ENCODE measurements around the gene MAGI3.
"Not testable (repeated sequence)": the region's sequence is repeated elsewhere in the genome, so short reads cannot be mapped to it uniquely, and the experiment has no call there.

MAGI3 gene

DNA sequence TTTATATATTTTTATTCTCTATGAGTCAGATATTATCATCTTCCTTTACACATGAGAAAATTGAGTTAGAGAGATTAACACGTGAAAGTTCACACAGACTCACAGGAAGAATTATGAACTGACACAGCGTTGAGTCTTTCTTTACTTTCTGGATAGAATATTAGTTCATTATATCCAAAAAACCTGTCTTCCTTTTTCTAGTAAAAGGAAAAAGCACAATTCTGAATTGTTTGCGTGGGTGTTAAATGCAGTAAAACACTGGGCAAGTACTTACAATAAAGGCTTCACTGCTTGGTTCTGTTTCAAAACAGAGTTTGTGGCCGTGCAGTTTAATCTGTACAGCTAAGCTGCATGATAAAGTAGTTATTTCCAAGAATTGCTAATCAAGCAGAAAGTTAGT, 10.8 kb downstream of the MAGI3 start:
- no peak for DNase-seq

DNA sequence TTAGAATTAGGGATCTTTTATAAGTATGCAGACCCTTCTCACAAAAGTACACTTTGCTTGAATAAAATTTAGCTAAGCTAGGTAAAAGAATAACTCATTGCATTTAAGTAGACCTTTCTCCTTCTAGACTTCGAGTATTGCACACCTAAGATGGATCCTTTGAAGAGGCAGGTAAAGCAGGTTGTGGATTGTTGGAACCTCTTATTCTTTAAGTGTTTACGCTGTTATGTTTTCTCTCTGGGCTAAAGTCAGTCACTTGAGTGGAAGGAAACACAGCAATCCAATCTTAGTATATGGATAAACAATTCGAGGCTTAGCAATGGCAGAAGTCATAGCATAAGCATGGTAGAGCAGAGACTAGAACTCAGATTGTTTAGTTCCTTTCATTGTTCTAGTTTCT, 11.4 kb downstream of the MAGI3 start:
- DNase-seq, result no peak

DNA sequence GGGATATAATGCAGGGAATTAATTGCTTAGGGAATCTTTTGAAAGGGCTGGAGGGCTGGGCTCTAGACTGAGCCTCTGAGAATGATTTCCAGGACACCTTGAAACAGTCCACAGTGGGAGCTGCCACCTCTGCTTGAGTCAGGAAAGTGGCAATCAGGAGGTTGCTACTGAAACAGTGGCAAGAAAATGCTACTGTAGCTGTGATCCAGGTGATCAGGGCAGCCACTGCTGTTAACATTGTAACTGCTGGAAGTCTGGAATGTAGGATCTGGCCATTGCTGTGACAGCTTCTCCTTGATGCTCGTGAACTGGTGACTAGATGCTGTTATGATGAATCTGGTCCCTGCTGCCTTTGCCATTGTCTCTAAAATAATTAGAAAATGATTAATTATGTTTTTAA, 12.8 kb downstream of the MAGI3 start:
- no peak for DNase-seq

DNA sequence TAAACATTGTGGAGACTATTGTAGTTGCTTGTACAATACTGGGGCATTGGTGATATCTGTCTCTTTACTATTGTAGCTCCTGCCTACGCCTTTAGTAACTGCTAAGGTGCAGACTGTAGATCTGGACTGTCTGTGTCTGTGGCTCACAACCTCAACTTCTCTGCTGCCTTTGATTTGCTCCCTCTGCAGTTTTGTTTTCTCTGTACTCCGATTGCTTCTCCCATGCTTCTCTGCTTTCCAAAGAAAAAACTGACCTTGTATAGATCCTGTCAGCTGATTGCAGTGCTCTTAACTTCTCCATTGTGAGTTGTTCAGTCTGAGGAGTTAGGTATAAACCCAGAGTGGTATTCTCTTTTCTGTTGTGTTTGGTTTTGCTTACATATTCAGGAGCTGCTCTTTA, 15.3 kb downstream of the MAGI3 start:
- no peak for DNase-seq

DNA sequence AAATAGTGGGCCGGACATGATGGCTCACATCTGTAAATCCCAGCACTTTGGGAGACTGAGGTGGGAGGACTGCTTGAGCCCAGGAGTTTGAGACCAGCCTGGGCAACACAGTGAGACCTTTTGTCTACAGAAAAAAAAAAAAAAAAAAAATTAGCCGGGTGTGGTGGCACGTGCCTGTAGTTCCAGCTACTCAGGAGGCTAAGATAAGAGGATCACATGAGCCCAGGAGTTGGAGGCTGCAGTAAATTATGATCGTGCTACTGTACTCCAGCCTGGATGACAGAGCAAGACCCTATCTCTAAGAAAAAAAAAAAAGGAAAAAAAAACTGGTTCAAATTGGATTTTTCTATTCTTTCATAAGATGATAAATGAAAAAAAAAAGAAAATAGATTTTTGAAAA, 15.8 kb downstream of the MAGI3 start:
- DNase-seq, result not testable (repeated sequence)

DNA sequence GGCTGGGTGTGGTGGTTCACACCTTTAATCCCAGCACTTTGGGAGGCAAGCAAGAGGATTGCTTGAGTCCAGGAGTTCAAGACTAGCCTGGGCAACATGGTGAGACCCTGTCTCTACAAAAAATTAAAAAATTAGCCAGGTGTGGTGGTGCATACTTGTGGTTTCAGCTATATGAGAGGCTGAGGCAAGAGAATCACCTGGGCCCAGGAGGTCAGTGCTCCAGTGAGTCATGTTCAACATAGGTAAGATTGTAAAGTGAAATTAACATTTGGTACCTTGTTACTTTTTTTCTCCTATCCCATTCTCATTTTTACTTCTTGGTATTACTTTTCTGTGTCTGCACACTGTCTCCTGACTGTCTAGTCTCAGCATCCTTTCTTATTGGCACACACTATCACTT, 19.0 kb downstream of the MAGI3 start:
- no peak for DNase-seq

DNA sequence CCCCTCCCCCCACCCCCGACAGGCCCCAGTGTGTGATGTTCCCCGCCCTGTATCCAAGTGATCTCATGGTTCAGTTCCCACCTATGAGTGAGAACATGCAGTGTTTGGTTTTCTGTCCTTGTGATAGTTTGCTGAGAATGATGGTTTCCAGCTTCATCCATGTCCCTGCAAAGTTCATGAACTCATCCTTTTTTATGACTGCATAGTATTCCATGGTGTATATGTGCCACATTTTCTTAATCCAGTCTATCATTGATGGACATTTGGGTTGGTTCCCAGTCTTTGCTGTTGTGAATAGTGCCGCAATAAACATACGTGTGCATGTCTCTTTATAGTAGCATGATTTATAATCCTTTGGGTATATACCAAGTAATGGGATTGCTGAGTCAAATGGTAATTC, 21.7 kb downstream of the MAGI3 start:
- not testable (repeated sequence) for DNase-seq

DNA sequence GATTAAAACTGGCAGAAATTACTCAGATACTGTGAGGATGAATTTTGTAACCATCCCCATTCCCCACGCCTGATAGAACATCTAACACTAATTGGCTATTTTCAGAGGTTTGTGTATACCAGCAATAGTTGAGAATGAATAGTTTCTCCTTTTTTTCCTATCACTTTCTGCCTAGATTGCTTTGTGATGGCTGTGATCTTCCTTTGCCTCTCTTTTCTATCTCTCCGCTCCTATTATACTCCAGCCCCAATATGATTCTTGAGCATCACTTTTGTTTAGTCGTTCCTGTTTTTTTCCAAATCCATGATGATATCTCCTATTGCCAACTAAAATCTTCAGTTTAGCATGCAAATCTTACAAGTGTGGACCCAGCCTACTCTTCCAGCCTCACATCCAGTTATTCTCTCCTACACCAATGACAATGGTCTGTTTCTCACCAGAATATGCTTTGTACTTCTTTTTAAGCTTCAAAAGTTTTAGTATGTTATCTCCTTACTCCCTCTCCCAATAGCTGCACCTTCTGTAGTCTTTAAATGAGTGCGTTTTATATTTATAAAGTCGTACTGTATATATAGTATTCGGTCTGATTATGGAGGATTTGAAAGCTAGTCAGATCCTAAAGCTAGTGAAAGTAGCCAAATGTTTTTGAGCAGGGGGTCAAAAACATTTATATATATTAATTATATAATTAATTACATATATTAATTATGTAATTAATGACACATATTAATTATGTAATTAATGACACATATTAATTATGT, 25.2 kb downstream of the MAGI3 start:
- DNase-seq, result no peak

DNA sequence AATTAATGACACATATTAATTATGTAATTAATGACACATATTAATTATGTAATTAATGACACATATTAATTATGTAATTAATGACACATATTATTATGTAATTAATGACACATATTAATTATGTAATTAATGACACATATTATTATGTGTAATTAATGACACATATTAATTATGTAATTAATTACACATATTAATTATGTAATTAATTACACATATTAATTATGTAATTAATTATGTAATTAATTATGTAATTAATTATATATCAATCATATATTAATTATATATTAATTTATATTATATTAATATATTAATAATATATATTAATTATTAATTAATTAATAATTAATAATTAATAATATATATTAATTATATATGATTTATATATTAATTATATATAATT, 25.8 kb downstream of the MAGI3 start:
- DNase-seq, result not testable (repeated sequence)

DNA sequence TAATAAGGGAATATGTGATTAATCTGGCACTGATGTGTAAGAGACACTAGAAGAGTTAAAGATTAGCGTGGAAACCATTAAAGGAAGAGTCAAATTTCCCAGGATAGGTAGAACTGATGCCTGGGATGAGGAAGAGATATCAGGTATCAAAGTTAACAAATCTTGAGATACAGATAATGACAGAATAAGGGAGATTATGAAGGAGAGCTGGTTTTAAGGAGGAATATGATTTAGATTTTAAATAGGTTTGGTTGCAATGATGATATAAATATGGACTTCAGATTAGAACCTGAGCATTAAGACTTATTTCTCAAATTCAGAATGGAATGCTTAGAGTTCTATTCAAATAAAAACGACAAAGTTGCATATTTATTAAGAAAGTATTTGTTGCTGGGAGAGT, 26.2 kb downstream of the MAGI3 start:
- no peak for DNase-seq

DNA sequence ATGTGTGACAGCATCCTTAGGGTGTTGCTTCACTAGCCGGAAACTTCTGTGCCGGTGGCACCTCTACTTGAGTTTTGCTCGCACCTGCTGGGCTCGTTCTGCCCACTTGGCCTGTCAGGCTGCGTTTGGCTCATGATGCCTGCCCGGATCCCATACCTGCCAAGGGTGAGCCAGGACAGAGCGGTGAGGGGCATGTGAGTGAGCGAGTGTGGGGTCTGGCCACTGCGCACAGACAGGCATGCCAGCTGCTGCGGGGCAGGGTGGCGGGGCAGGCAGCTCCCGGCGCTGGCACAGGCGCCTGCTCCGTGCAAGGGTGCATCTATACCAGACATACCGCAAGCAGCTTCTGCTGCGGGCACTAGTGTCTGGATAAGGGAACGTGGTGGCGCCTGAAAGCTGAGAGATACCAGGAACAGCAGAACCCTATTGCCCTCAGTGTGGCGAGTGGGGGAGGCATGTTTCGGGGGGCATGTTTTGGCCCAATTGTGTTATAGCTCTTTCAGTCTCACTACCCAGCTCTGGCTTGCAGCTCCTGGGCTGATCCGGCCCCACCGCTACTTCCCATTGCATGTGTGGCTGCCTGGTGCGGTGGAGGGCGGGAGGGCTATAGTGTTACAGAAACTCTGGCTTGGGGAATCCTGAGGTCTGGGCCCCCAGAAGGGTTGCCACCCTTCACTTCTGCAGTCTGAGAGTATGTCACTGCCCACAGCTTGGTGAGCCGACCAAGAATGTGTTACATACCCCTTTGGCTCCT, 32.2 kb downstream of the MAGI3 start:
- DNase-seq, result no peak

DNA sequence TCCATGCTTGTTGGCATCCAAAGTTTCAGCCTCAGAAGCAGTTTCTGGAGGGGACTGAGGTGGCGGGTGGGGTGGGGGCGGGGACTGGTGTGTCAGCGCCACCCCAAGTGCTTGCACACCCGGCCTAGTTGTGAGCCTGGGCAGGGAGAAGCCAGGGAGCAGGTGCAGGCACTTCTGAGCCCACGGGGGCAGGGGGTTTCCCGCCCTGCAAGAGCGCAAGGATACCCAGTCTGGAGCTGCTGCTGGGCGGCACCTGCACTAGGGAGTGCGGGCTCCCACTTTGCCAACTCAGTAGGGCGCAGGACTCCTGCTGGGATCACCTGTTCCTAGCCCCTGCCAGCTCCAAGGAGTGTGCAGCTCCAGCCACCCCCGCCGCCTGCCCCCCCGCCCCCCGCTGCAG, 33.5 kb downstream of the MAGI3 start:
- no peak for DNase-seq

DNA sequence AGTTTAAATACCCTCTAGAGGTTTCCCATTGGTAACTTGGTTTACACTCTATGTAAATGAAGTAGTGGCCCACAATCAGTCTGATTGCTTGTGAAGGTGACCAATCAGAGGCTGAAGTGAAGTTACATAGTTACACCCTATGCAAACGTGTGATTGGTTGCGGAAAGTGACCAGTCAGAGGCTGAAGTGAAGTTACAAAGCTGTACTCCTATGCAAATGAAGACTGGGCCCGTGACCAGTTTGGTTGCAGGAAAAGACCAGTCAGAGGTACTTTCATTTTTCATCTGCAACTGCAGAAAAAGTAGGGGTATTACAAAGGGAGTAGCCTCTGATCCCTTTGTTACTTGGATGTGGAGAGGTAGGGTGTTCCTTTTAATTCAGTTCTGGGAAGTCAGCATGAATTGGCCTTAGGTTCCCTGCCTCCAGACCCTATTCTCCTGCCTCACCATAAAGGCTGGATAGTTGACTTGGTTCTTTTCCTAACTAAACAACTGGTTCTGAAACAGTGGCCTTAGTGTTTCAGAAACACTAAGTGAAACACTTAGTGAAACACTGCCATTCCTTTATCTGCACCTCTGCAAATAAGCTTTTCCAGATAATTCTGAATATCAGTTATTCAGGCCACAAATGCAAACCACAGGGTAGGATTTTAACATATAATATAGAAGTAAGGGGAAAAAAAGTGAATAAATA, 39.3 kb downstream of the MAGI3 start:
- DNase-seq, result no peak

DNA sequence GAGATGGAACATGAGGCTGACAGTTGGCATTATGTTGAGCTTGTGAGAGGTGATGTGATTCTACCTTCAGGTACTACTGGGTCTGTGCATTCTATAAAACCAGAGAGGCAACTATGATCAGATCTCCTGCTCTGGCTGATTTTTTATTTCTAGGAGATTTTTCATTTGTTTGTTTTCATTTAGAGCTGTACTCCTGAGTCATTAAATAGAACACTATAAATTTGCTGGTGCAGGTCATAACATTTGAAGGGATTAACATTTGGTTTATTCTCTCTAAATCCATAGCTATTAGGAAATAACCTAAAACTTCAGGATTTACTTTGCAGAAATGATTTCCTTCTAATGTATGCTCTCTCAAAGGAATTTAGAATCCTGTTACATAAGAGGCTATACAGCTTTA, 42.9 kb downstream of the MAGI3 start:
- no peak for DNase-seq

DNA sequence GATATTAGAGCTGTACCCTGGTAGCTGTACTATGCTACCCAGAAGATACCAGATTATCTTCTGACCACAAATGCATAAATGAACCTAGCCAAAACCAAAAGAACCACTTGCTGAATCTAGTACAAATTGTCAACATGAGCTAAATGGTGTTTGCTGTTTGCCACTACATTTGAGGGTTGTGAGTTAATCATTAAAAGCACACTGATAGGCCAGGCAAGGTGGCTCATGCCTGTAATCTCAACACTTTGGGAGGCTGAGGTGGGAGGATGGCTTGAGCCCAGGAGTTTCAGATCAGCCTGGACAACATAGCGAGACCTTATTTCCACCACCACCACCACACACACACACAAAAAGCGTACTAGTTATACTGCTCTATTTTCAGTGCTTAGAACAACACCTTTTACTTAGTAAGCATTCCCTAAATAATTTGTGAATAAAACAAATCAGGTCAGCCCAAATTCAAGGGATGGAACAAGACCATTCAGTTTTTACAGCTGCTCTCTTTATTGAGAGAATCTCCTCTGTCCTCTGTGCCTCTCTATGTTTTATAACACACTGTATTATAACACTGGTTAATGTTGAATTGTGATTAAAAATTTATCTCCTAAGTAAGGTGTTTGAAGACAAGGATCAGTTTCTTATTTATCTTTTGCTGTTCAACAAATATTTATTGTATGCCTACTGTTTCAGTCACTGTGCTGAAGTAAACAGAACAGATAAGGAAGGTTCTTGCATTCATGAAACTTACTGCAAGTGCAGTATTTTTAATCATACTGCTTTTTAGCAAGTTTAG, 44.0 kb downstream of the MAGI3 start:
- no peak for DNase-seq

DNA sequence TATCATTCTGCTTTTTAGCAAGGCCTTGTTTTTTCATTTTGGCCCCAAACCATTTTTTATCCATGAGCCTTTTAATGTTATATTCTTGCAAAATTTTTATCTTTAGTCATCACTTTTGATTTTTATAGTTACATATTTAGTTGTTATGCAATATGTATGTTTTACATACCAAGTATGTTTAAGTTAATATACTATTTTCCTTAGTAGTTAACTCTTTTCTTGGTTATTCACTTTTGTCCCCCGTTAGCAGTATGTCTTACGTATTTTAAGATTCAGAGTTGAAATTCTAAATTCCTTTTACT, 44.5 kb downstream of the MAGI3 start:
- no peak for DNase-seq

DNA sequence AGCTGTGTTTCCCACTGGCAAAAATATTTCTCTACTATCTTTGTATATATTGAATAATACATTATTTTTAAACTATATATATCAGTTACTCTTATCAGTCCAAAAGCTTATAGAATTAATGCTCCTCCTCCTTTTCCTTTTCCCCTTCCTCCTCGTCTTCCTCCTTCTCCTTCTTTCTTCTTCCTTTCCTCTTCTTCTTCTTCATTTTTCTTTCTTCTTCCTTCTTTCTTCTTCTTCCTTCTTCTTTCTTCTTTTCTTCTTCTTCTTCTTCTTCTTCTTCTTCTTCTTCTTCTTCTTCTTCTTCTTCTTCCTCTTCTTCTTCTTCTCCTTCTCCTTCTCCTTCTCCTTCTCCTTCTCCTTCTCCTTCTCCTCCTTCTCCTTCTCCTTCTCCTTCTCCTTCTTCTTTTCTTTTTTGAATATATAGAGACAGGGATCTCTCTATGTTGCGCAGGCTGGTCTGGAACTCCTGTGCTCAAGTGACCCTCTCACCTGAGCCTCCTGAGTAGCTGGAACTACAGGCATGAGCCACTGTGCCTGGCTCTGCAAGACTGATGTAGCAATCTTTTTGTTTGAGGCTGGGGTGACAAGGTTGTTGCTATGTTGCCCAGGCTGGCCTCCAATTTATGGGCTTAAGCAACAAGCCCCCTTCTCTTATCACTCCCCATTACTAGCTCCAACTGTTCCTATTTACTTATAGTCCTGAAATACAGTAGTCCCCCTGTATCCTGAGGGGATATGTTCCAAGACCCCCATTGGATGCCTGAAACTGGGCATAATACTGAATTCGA, 47.4 kb downstream of the MAGI3 start:
- DNase-seq, result no peak

DNA sequence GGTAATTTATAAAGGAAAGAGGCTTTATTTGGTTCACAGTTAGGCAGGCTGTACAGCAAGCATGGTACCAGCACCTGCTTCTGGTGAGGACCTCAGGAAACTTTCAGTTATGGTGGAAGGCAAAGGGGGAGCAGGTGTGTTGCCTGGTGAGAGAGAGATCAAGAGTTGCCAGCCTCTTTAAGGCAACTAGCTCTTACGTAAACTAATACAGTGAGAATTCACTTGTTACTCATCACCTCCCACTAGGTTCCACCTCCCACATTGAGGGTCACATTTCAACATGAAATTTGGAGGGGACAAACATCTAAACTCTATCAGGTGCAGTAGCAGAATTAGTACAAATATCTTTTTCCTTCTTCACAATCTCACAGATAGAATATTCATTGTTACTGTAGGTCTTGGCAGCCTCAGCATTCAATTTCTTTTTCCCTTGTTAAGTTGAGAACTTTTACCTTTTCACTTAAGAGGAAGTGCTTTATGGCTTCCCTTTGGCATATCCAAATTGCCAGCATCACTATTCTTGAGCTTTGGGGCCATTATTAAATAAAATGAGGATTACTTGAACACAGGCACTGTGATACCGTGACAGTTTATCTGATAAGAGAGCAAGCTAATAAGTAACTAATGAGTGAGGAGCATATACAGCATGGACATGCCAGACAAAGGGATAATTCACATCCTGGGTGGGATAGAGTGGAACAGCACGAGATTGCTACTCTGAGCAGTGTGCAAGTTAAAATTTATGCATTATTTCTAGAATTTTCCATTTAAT, 48.4 kb downstream of the MAGI3 start:
- no peak for DNase-seq

DNA sequence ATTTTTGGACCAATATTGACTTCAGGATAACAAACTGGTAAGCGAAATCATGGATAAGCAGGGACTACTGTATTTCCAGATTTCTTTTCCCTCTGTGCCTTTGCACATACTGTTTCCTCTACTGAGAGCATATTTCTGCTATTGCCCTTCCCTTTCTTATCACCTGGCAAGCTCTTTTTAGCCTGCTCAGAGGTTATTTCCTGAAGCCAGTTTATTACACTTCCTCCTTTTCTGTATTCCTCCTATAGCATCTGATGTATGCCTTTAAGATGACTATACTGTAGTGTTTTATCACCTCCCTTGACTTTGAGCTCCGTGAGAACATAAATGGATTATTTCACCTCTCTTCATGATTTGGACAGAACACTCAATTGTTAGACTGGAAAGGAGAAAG, 49.0 kb downstream of the MAGI3 start:
- no peak for DNase-seq

DNA sequence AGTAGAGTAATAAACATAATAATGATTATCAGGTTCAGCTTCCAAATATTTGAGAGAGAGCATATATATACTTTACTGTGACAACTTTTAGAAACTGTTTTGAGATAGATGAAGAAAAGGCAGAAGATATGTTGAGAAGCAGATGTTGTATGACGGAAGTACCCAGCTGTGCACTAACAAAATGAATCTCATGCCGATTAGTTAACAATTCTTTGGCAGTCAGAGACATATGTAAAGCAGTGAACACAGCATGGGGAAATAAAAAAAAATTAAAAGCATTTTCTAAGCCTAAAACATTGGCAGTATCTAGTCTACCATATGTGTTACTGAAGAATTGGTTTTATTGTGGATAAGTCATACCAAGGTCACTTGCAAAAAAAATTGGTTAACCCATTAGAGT, 51.8 kb downstream of the MAGI3 start:
- DNase-seq, result no peak

DNA sequence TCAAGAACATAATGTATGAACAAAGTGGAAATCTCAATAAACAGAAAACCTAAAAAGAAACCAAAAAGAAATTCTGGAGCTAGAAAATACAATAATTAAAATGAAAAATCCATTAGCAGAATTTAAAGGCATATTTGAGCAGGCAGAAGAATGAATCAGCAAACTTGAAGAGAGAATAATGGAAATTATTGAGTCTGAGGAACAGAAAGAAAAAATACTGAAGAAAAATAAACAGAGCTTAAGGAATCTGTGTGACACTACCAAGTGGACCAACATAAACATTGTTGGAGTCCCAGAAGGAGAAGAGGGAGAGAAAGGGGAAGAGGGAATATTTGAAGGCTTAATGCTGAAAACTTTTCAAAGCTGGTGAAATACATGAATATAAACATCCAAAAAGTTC, 54.5 kb downstream of the MAGI3 start:
- DNase-seq, result no peak

DNA sequence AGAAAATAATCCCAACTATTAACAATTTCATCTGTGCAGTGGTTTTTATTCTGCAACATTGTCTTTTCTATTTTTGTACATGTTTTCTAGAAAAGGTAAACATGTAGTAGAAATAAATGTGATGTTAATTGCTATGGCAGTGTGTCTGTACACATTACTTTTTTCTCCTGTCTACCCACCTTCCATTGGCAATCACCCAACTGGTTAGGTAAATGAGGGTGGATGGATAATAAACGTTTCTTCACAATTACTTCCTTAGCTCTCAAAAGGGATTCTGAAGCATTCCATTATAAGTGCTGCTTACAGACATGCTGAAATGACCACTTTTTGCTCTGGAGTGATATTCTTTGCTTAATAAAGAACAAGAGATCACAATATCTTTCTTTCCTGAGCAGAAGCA, 61.4 kb downstream of the MAGI3 start:
- DNase-seq, result no peak

All from stimulated activated CD4-positive, alpha-beta T cell treated with anti-CD3 and anti-CD28 coated beads, Interleukin-4, amount 100 ng/mL, for 1 hour (primary cell).